ENCODE measurements around the gene MTTP.

The MTTP gene

GRCh38 chr4:99593781-99594641 lies 19.4 kb downstream of the MTTP start:
- DNase-seq: no peak

GRCh38 chr4:99594818-99595217 lies 20.2 kb downstream of the MTTP start:
- DNase-seq: no peak

- DNase-seq: no peak
These were observed 32.1 kb downstream of the MTTP start for GRCh38 chr4:99606716-99607115.

GRCh38 chr4:99608417-99608816 lies 33.8 kb downstream of the MTTP start:
- DNase-seq: no peak

- DNase-seq: no peak
These were observed 36.1 kb downstream of the MTTP start for GRCh38 chr4:99610605-99611175.

GRCh38 chr4:99612281-99612680 lies 37.7 kb downstream of the MTTP start:
- no peak for DNase-seq

- no peak for DNase-seq
These were observed 38.1 kb downstream of the MTTP start for GRCh38 chr4:99612704-99613103.

GRCh38 chr4:99614491-99614890 lies 39.9 kb downstream of the MTTP start:
- no peak for DNase-seq

GRCh38 chr4:99615170-99615820 lies 40.7 kb downstream of the MTTP start:
- no peak for DNase-seq

- DNase-seq: no peak
These were observed 42.8 kb downstream of the MTTP start for GRCh38 chr4:99617374-99617773.

GRCh38 chr4:99622341-99622740 lies 47.7 kb downstream of the MTTP start:
- no peak for DNase-seq

GRCh38 chr4:99624141-99624719 lies 49.6 kb downstream of the MTTP start:
- no peak for DNase-seq

GRCh38 chr4:99625369-99625768 lies 50.7 kb downstream of the MTTP start:
- no peak for DNase-seq

- no peak for DNase-seq
These were observed 53.4 kb downstream of the MTTP start for GRCh38 chr4:99628040-99628439.

- DNase-seq: no peak
These were observed 55.4 kb downstream of the MTTP start for GRCh38 chr4:99629962-99630554.

- no peak for DNase-seq
These were observed 56.3 kb downstream of the MTTP start for GRCh38 chr4:99630857-99631360.

GRCh38 chr4:99633772-99634171 lies 59.1 kb downstream of the MTTP start:
- DNase-seq: no peak

- no peak for DNase-seq
These were observed 60.2 kb downstream of the MTTP start for GRCh38 chr4:99634742-99635360.

- no peak for DNase-seq
These were observed 61.0 kb downstream of the MTTP start for GRCh38 chr4:99635601-99636000.

- DNase-seq: no peak
These were observed 61.8 kb downstream of the MTTP start for GRCh38 chr4:99636422-99636821.

- no peak for DNase-seq
These were observed 62.5 kb downstream of the MTTP start for GRCh38 chr4:99637174-99637573.

GRCh38 chr4:99640676-99641075 lies 66.1 kb downstream of the MTTP start:
- no peak for DNase-seq

Data from NCI-H2029 treated with DMSO at 0.1 percent for 48 hours (cell line).